ENCODE results near the gene CCDC136.

CCDC136 gene

GRCh38 chr7:128792471-128793180 lies 858 bp downstream of the CCDC136 start:
- no peak overlapping the region for H3K9ac ChIP-seq (ENCODE audit: low read length)
- H2BK120ac ChIP-seq (ENCODE audit: insufficient read depth, low read length, poor library complexity), result no peak overlapping the region
- no peak overlapping the region for H2BK5ac ChIP-seq (ENCODE audit: low read depth, low read length, poor library complexity)
- no peak overlapping the region for H3K27ac ChIP-seq (ENCODE audit: low read depth, low read length)
- no peak for DNase-seq
- no CpG with 5 or more reads among the region's 10 CpGs for WGBS (ENCODE audit: extremely low coverage, insufficient coverage, insufficient read length)
- H2AFZ ChIP-seq (ENCODE audit: insufficient read depth, low read length, poor library complexity), result no peak overlapping the region
- H3K4ac ChIP-seq (ENCODE audit: low read depth, low read length), result no peak overlapping the region
- no peak overlapping the region for H3K14ac ChIP-seq (ENCODE audit: low read length)
- H3K36me3 ChIP-seq (ENCODE audit: control insufficient read depth in 1 of 2, insufficient read depth in 2 of 2, low read length in 2 of 2), result no peaks in the 10 kb centered on the region
- H3K4me3 ChIP-seq (ENCODE audit: low read depth, low read length), result no peak overlapping the region
- H3K4me1 ChIP-seq (ENCODE audit: control insufficient read depth in 1 of 2, insufficient read depth in 2 of 2, low read length in 2 of 2), result peaks cover 0 to 7% of the 10 kb centered on the region in 2 experiments
- H4K8ac ChIP-seq (ENCODE audit: low read depth, low read length), result no peak overlapping the region
- peaks cover 6% of the 10 kb centered on the region for H3K27me3 ChIP-seq (ENCODE audit: insufficient read depth, low read length)
- H2BK12ac ChIP-seq (ENCODE audit: low read length), result no peak overlapping the region
- peaks cover 3% of the 10 kb centered on the region for H3K9me3 ChIP-seq (ENCODE audit: insufficient read depth, low read depth, low read length)
- no peak overlapping the region for H4K91ac ChIP-seq (ENCODE audit: low read depth, low read length)
- no peak overlapping the region for H2AK5ac ChIP-seq (ENCODE audit: low read length)
- no peak overlapping the region for H3K18ac ChIP-seq (ENCODE audit: low read length)
- H4K12ac ChIP-seq (ENCODE audit: low read depth, low read length), result no peak overlapping the region
- H3K23ac ChIP-seq (ENCODE audit: low read length), result no peak overlapping the region
- H3K79me1 ChIP-seq (ENCODE audit: low read length), result peaks cover 3% of the 10 kb centered on the region
- no peak overlapping the region for H3K4me2 ChIP-seq (ENCODE audit: low read length)
- peaks cover 2% of the 10 kb centered on the region for H3K79me2 ChIP-seq (ENCODE audit: control insufficient read depth, insufficient read depth, low read length, poor library complexity)

GRCh38 chr7:128793181-128793547 lies 1.4 kb downstream of the CCDC136 start:
- Histone ChIP-seq H2AFZ (ENCODE audit: insufficient read depth, low read length, poor library complexity) (no peak overlapping the region), H3K79me1 (ENCODE audit: low read length) (peaks cover 3% of the 10 kb centered on the region), H3K4me1 (ENCODE audit: control insufficient read depth in 1 of 2, insufficient read depth in 2 of 2, low read length in 2 of 2) (peaks cover 0 to 7% of the 10 kb centered on the region in 2 experiments), H2BK5ac (ENCODE audit: low read depth, low read length, poor library complexity) (no peak overlapping the region), H3K9me3 (ENCODE audit: insufficient read depth, low read depth, low read length) (peaks cover 3% of the 10 kb centered on the region), H2BK12ac (ENCODE audit: low read length) (no peak overlapping the region), H3K4me3 (ENCODE audit: low read depth, low read length) (no peak overlapping the region), H2BK120ac (ENCODE audit: insufficient read depth, low read length, poor library complexity) (no peak overlapping the region), H3K4ac (ENCODE audit: low read depth, low read length) (no peak overlapping the region), H3K9ac (ENCODE audit: low read length) (no peak overlapping the region), H4K12ac (ENCODE audit: low read depth, low read length) (no peak overlapping the region), H3K18ac (ENCODE audit: low read length) (no peak overlapping the region), H2AK5ac (ENCODE audit: low read length) (no peak overlapping the region), H3K27ac (ENCODE audit: low read depth, low read length) (no peak overlapping the region), H3K14ac (ENCODE audit: low read length) (no peak overlapping the region), H4K91ac (ENCODE audit: low read depth, low read length) (no peak overlapping the region), H4K8ac (ENCODE audit: low read depth, low read length) (no peak overlapping the region), H3K4me2 (ENCODE audit: low read length) (no peak overlapping the region), H3K23ac (ENCODE audit: low read length) (no peak overlapping the region), H3K27me3 (ENCODE audit: insufficient read depth, low read length) (peaks cover 6% of the 10 kb centered on the region), H3K79me2 (ENCODE audit: control insufficient read depth, insufficient read depth, low read length, poor library complexity) (peaks cover 2% of the 10 kb centered on the region), H3K36me3 (ENCODE audit: control insufficient read depth in 1 of 2, insufficient read depth in 2 of 2, low read length in 2 of 2) (no peaks in the 10 kb centered on the region)
- no CpG with 5 or more reads among the region's 5 CpGs for WGBS (ENCODE audit: extremely low coverage, insufficient coverage, insufficient read length)
- no peak for DNase-seq

DNA sequence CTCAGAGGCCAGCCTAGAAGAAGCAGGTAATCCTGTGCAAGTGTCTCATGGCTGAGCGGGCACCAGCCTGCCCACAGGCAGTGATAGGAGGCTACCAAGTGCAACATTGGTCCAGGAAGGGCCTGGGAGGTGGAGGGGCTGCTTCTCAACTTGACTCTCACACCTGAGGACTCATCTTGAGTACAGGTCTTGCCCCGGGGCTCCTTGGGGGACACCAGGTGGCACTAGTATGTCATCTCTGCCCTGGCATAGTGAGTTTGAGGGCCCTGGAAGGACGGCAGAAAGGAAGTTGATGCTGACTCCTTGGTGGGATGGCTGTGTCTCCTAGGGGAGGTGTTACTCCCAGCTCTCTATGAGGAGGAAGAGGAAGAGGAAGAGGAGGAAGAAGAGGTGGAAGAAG lies 2.3 kb downstream of the CCDC136 start:
- WGBS (ENCODE audit: extremely low coverage, insufficient coverage, insufficient read length), result no CpG with 5 or more reads among the region's 3 CpGs
- no peak overlapping the region for H2AK5ac ChIP-seq (ENCODE audit: low read length)

DNA sequence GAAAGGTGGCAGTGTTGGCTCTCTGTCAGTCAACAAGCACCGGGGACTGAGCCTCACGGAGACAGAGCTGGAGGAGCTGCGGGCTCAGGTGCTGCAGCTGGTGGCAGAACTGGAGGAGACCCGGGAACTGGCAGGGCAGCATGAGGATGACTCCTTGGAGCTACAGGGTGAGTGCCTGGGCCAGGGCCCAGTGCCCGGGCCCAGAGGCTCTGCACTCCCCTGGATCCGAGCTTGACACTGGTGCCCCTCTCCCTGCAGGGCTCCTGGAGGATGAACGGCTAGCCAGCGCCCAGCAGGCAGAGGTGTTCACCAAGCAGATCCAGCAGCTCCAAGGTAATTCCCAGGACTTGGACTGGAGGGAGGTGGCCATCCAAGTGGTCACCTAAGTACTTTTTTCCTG lies 2.7 kb downstream of the CCDC136 start:
- no peak overlapping the region for H4K12ac ChIP-seq (ENCODE audit: low read depth, low read length)
- no peak overlapping the region for H3K4ac ChIP-seq (ENCODE audit: low read depth, low read length)
- H2AK5ac ChIP-seq (ENCODE audit: low read length), result no peak overlapping the region
- no peak overlapping the region for H4K8ac ChIP-seq (ENCODE audit: low read depth, low read length)
- no peak overlapping the region for H3K27ac ChIP-seq (ENCODE audit: low read depth, low read length)
- H3K9me3 ChIP-seq (ENCODE audit: insufficient read depth, low read depth, low read length), result no peaks in the 10 kb centered on the region
- peaks cover 3% of the 10 kb centered on the region for H3K27me3 ChIP-seq (ENCODE audit: insufficient read depth, low read length)
- H3K23ac ChIP-seq (ENCODE audit: low read length), result no peak overlapping the region
- no CpG with 5 or more reads among the region's 8 CpGs for WGBS (ENCODE audit: extremely low coverage, insufficient coverage, insufficient read length)
- H3K14ac ChIP-seq (ENCODE audit: low read length), result no peak overlapping the region
- H2BK120ac ChIP-seq (ENCODE audit: insufficient read depth, low read length, poor library complexity), result no peak overlapping the region
- H3K9ac ChIP-seq (ENCODE audit: low read length), result no peak overlapping the region
- H2BK5ac ChIP-seq (ENCODE audit: low read depth, low read length, poor library complexity), result no peak overlapping the region
- H4K91ac ChIP-seq (ENCODE audit: low read depth, low read length), result no peak overlapping the region
- peaks cover 3% of the 10 kb centered on the region for H3K79me1 ChIP-seq (ENCODE audit: low read length)
- no peak overlapping the region for H2AFZ ChIP-seq (ENCODE audit: insufficient read depth, low read length, poor library complexity)
- H3K4me3 ChIP-seq (ENCODE audit: low read depth, low read length), result no peak overlapping the region
- H3K36me3 ChIP-seq (ENCODE audit: control insufficient read depth in 1 of 2, insufficient read depth in 2 of 2, low read length in 2 of 2), result no peaks in the 10 kb centered on the region
- DNase-seq, result no peak
- H3K18ac ChIP-seq (ENCODE audit: low read length), result no peak overlapping the region
- H2BK12ac ChIP-seq (ENCODE audit: low read length), result no peak overlapping the region
- peaks cover 0 to 7% of the 10 kb centered on the region in 2 experiments for H3K4me1 ChIP-seq (ENCODE audit: control insufficient read depth in 1 of 2, insufficient read depth in 2 of 2, low read length in 2 of 2)
- no peak overlapping the region for H3K4me2 ChIP-seq (ENCODE audit: low read length)
- peaks cover 2% of the 10 kb centered on the region for H3K79me2 ChIP-seq (ENCODE audit: control insufficient read depth, insufficient read depth, low read length, poor library complexity)

More for the DNA sequence above, 2.3 kb downstream of the CCDC136 start:
- Histone ChIP-seq H3K4ac (ENCODE audit: low read depth, low read length) (no peak overlapping the region), H3K36me3 (ENCODE audit: control insufficient read depth in 1 of 2, insufficient read depth in 2 of 2, low read length in 2 of 2) (no peaks in the 10 kb centered on the region), H3K4me2 (ENCODE audit: low read length) (no peak overlapping the region), H3K79me2 (ENCODE audit: control insufficient read depth, insufficient read depth, low read length, poor library complexity) (peaks cover 2% of the 10 kb centered on the region), H4K12ac (ENCODE audit: low read depth, low read length) (no peak overlapping the region), H3K27ac (ENCODE audit: low read depth, low read length) (no peak overlapping the region), H2BK5ac (ENCODE audit: low read depth, low read length, poor library complexity) (no peak overlapping the region), H3K14ac (ENCODE audit: low read length) (no peak overlapping the region), H3K27me3 (ENCODE audit: insufficient read depth, low read length) (peaks cover 3% of the 10 kb centered on the region), H2AFZ (ENCODE audit: insufficient read depth, low read length, poor library complexity) (no peak overlapping the region), H2BK120ac (ENCODE audit: insufficient read depth, low read length, poor library complexity) (no peak overlapping the region), H4K8ac (ENCODE audit: low read depth, low read length) (no peak overlapping the region), H3K18ac (ENCODE audit: low read length) (no peak overlapping the region), H3K9ac (ENCODE audit: low read length) (no peak overlapping the region), H2BK12ac (ENCODE audit: low read length) (no peak overlapping the region), H3K79me1 (ENCODE audit: low read length) (peaks cover 3% of the 10 kb centered on the region), H3K4me1 (ENCODE audit: control insufficient read depth in 1 of 2, insufficient read depth in 2 of 2, low read length in 2 of 2) (peaks cover 0 to 7% of the 10 kb centered on the region in 2 experiments), H3K9me3 (ENCODE audit: insufficient read depth, low read depth, low read length) (peaks cover under 1% of the 10 kb centered on the region), H3K4me3 (ENCODE audit: low read depth, low read length) (no peak overlapping the region), H4K91ac (ENCODE audit: low read depth, low read length) (no peak overlapping the region), H3K23ac (ENCODE audit: low read length) (no peak overlapping the region)
- DNase-seq, result no peak

All from trophoblast cell (in vitro differentiated cells and primary cell).